Uterus (tissue), 2 donors: ENCODE data around the gene ZBTB20.

Experiments
- POLR2A ChIP-seq, 2 donors: fragments of 450-650 bp; IDR thresholded peaks; one replicate each; pipeline ENCODE4 v1.6.1; 2016; ENCODE audit warnings: antibody characterized with exemption in 2 of 2, mild to moderate bottlenecking in 1 of 2, moderate library complexity in 1 of 2
- TF ChIP-seq, protein P1 (sequence below), 4 experiments: fragments of 200-600 bp in 2 of 4; fragments of 450-650 bp in 2 of 4; sonication (generic) in 2 of 4; IDR thresholded peaks; one replicate each; pipeline ENCODE4 v1.5.1; 2016 to 2019; ENCODE audit warnings: antibody characterized with exemption in 4 of 4, mild to moderate bottlenecking in 2 of 4, moderate library complexity in 1 of 4

DNA sequence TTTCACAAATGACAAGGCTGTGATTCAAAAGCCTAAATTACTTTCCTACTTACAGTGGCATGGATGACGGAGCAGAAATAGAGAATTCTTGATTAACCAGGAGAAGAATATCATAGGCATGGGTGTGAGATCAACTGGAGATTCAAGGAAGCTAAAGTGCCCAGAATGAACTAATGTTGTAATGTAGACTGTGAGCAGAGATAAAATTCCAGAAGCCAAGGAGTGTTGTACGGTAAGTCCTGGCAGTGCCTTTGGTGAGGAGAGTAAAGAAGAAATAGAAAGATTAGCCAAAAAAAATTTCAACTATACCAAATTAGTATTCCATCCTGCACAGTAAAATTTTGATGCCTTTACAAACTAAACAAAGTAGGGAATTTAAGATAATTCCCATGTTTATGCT, 75.9 kb downstream of the ZBTB20 start:
- TF ChIP-seq, protein P1, sequence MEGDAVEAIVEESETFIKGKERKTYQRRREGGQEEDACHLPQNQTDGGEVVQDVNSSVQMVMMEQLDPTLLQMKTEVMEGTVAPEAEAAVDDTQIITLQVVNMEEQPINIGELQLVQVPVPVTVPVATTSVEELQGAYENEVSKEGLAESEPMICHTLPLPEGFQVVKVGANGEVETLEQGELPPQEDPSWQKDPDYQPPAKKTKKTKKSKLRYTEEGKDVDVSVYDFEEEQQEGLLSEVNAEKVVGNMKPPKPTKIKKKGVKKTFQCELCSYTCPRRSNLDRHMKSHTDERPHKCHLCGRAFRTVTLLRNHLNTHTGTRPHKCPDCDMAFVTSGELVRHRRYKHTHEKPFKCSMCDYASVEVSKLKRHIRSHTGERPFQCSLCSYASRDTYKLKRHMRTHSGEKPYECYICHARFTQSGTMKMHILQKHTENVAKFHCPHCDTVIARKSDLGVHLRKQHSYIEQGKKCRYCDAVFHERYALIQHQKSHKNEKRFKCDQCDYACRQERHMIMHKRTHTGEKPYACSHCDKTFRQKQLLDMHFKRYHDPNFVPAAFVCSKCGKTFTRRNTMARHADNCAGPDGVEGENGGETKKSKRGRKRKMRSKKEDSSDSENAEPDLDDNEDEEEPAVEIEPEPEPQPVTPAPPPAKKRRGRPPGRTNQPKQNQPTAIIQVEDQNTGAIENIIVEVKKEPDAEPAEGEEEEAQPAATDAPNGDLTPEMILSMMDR (IDR thresholded peaks at IDR 0.05), result no peak
- TF ChIP-seq POLR2A (IDR thresholded peaks at IDR 0.05), result no peak
